T47D (cell line): ENCODE data around the gene PRICKLE2.

Source experiments
- DNase-seq, 2 experiments: peaks; one replicate each; pipeline versions ENCODE4 v3.0.0 to v3.0.0-alpha.2; 2011 to 2012; ENCODE audit warnings: low read depth in 1 of 2, low spot score in 1 of 2
- JUND ChIP-seq: IDR thresholded peaks from 2 replicates; pipeline ENCODE4 v1.6.1; 2012; ENCODE audit warnings: low read depth
- in situ Hi-C: cut with HindIII; loops from 2 replicates; pipeline ENCODE4 v1.10.0; 2016; ENCODE audit warnings: low sequenced_read_pairs, low pct_unique_long_range_greater_than_20kb

PRICKLE2 gene

GRCh38 chr3:64222501-64223111, 2.7 kb downstream of the PRICKLE2 start:
- no peak for TF ChIP-seq JUND
- in situ Hi-C loops: no loop called here

DNA sequence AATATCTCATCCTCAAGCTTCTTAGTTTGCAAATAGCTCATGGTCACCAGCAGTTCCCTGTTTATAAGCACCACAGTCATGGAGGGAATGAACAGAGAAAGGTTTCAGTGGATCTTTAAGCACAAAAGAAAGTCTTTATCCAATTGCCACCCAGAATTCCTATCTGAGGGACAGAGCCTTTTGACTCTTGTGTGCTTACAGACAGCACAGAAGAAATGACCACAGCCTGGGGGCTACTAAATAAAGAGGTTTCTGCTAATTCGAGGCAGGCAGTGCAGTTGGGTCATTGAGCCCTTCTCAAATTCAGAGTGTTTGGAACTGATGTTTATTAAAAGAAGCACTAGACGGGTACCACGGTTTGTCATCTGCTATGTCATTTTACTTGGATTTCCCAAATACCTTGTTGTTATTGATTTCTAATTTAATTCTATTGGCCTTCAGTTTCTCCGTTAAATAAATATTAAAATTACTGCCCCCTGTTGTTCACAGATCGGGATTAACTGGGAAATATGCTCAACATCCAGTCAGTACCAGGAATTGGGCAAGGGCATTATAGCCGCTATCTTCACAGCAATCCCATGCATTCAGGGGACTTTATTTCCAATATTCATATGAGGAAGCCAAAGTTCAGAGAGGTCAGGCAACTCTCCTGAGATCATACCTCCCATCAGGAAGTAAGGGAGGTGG, 3.6 kb downstream of the PRICKLE2 start:
- no peak for DNase-seq
- TF ChIP-seq JUND: no peak
- in situ Hi-C loops: no loop called here

More at GRCh38 chr3:64222501-64223111, 2.7 kb downstream of the PRICKLE2 start:
- no peak for DNase-seq

GRCh38 chr3:64220161-64220914, 4.9 kb downstream of the PRICKLE2 start:
- DNase-seq: peak in 1 of 2 experiments; percentile 40
- in situ Hi-C loops: no loop called here
- no peak for TF ChIP-seq JUND

- no peak for DNase-seq
- in situ Hi-C loops: no loop called here
- TF ChIP-seq JUND: no peak
Measured at GRCh38 chr3:64218746-64219145, 6.5 kb downstream of the PRICKLE2 start.

DNA sequence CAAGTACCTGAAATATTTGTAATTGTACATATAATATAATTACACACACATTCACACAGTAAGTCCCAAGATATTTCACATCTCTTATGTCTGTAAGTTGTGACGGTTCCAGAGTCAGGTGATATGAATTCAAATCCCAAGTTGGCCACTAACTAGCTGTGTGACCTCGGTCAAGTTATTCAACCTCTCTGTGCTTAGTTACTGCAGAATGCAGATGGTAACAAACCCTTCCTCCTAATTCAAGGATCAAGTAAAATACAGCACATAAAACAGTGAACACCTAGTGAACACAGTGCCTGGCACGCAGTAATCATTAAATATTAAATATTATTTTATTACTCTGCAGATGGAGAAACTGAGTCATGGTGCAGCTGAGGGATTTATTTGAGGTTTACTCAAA, 6.9 kb downstream of the PRICKLE2 start:
- no peak for TF ChIP-seq JUND
- no peak for DNase-seq
- in situ Hi-C loops: no loop called here

DNA sequence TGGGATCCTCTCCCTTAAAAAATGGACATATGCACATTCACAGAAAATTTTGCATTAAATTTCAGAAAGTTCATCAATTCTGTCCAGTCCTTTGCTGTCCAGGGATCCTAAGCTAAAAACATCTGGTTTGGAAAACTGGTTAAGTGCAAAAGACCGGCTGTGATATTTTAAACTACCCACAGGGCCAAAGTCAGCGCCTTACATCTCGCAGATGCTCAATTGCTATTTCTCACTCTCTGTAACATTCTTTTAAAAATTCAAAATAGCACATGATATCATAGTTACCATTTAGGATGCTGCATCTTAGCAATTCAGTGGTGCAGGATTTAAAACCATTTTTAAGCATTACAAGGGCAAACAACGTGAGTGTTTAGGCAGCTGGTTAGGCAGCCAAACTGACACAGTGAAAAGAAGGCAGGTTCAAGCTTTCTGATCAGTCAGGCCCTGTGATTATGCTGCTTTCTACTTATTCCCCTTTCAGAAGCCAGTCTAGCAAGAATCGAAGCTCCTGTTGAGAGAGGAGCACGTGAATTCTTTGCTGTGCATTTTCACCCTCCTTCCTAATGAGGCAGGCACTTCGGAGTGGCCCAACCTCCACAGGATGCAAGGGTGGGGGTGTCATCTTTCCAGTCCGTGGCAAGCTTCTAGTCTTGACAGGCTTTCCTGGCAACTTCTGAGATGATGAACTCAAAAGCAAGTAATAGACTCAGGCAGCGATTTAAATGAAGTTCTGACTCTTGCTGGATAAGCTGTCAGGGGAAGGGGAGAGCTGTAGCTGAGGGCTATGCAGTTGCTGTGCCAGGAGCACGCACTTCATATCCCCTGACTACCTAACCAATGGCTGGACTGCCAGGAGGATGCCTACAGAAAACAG, 8.8 kb downstream of the PRICKLE2 start:
- in situ Hi-C loops: no loop called here
- TF ChIP-seq JUND: no peak
- peak in 1 of 2 experiments; percentile 50 for DNase-seq

- in situ Hi-C loops: no loop called here
- no peak for DNase-seq
- no peak for TF ChIP-seq JUND
Measured at GRCh38 chr3:64215559-64215958, 9.7 kb downstream of the PRICKLE2 start.

GRCh38 chr3:64215103-64215502, 10.2 kb downstream of the PRICKLE2 start:
- no peak for TF ChIP-seq JUND

DNA sequence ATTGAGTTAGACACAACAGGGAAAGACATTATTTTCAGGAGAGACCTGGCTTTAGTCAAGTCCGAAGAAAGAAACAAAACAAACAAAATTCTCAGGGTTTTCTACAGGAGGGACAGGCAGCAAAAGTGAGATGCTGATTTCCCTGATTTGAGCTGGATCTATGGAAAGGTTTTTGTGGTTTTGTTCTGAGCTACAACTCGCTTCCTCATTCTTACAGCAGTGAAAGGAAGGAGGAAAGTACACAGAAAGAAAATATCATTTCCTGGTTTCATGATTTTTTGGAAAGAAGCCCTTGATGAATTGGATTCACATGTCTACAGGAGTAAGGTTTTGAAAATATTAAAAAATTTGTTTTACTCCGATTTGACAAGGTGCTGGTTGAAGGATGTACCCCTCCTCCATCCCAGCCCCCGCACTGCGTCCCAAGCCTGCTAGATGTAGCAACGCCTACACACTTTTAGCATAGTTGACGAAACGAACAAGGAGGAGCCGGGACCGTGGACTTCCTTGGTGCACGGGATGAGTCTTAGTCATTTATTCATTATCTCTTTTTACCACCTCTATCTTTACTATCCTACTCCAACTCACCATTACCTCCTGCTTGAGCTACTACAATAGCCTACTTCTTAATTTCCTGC, 10.8 kb downstream of the PRICKLE2 start:
- TF ChIP-seq JUND: no peak
- peak in 1 of 2 experiments; percentile 54 for DNase-seq
- in situ Hi-C loops: no loop called here

More at GRCh38 chr3:64215103-64215502, 10.2 kb downstream of the PRICKLE2 start:
- no peak for DNase-seq
- in situ Hi-C loops: no loop called here

GRCh38 chr3:64213962-64214379, 11.3 kb downstream of the PRICKLE2 start:
- no peak for TF ChIP-seq JUND
- DNase-seq: peak in 1 of 2 experiments; percentile 19
- in situ Hi-C loops: no loop called here

DNA sequence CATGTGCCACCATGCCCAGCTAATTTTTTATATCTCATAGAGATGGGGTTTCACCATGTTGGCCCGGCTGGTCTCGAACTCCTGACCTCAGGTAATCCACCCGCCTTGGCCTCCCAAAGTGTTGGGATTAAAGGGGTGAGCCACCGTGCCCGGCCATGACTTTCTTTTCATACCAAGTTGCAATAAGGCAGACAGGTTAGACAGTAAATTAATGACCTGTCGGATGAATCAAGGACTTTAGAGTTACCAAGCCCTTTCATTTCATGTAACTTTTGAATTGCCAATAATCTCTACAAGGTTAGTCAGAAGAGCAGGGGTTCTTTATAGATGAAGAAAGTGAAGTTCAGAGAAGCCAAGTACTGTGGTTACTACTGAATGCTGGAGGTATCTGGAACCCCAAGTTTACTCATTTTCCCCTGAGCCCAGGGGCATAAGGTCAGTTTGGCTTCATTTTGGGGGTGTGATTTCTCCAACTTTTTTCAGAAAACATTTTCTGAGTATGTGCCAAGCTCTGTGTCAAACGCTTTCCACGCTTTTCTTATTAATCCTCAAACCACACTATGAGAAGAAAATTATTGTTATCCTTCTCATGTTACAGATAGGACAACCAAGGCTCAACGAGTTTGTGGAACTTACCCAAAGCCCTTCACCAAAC, 11.9 kb downstream of the PRICKLE2 start:
- TF ChIP-seq JUND: no peak
- in situ Hi-C loops: no loop called here
- no peak for DNase-seq
